SK-N-SH treated with all-trans-retinoic acid at 6 μM for 48 hours (cell line): ENCODE measurements around the gene PRUNE2.

Experiments
- ARNTL ChIP-seq: fragments of 450-650 bp; formaldehyde crosslinking; IDR thresholded peaks from 2 replicates; pipeline ENCODE4 v1.5.0; 2020; ENCODE audit warnings: low read depth, mild to moderate bottlenecking, moderate library complexity, borderline replicate concordance
- GLIS3 ChIP-seq: fragments of 250-450 bp; sonication (Bioruptor Pico); IDR thresholded peaks from 2 replicates; pipeline ENCODE4 v1.5.0; 2020; ENCODE audit warnings: mild to moderate bottlenecking, moderate library complexity
- OSR1 ChIP-seq: fragments of 250-450 bp; sonication (Bioruptor Pico); IDR thresholded peaks from 2 replicates; pipeline ENCODE4 v1.8.0; 2022; ENCODE audit warnings: moderate library complexity, mild to moderate bottlenecking, inconsistent platforms
- PATZ1 ChIP-seq: fragments of 250-450 bp; sonication (Bioruptor Pico); IDR thresholded peaks from 2 replicates; pipeline ENCODE4 v1.8.0; 2020; ENCODE audit warnings: mild to moderate bottlenecking, moderate library complexity, borderline replicate concordance
- POU6F1 ChIP-seq: fragments of 250-450 bp; sonication (Bioruptor Pico); IDR thresholded peaks from 2 replicates; pipeline ENCODE4 v1.8.0; 2021; ENCODE audit warnings: low read depth, mild to moderate bottlenecking, moderate library complexity, borderline replicate concordance
- SNAI2 ChIP-seq: fragments of 250-450 bp; sonication (Bioruptor Pico); IDR thresholded peaks from 2 replicates; pipeline ENCODE4 v1.5.0; 2020; ENCODE audit warnings: mild to moderate bottlenecking, moderate library complexity
- TCF4 ChIP-seq: fragments of 250-450 bp; sonication (Bioruptor Pico); IDR thresholded peaks from 2 replicates; pipeline ENCODE4 v1.8.0; 2021; ENCODE audit warnings: mild to moderate bottlenecking, moderate library complexity, borderline replicate concordance
- ZC3H10 ChIP-seq: fragments of 250-450 bp; sonication (Bioruptor Pico); IDR thresholded peaks from 2 replicates; pipeline ENCODE4 v1.5.1; 2021; ENCODE audit warnings: mild to moderate bottlenecking, moderate library complexity
- ZFP3 ChIP-seq: fragments of 250-450 bp; sonication (Bioruptor Pico); IDR thresholded peaks from 2 replicates; pipeline ENCODE4 v1.5.0; 2020; ENCODE audit warnings: mild to moderate bottlenecking, moderate library complexity
- TF ChIP-seq, protein P1 (sequence below): fragments of 250-450 bp; sonication (Bioruptor Pico); IDR thresholded peaks from 2 replicates; pipeline ENCODE4 v1.5.0; 2020; ENCODE audit warnings: mild to moderate bottlenecking, moderate library complexity

DNA sequence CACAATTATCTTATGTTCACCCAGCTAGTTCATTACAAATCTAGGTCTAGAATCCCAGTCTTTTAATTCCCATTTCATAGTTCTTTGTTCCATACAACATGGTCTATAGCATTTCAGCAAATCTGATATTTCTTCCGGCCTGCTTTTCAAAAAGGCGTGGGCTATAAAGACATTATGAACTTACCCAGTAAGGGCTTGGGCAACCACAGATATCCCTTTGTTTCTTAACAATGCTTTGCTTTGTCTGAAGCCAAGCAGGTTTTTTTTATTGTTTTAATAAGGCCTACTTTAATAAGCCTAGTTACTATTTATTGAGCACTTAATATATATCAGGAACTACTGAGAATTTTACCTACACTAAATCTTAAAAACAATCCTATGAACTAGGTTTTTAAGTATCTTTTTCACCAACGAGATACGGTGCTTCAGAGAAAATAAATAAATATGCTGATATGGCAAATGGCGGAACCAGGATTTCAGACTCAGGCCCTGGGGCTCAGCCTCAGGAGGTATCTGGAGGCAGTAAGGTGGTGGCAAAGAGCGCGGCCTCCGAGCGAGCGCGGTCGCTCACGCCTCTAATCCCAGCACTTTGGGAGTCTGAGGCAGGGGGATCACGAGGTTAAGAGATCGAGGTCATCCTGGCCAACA, 112.0 kb downstream of the PRUNE2 start:
- TF ChIP-seq OSR1 (CRISPR knock-in tag), result no peak
- no peak for TF ChIP-seq ZFP3 (CRISPR knock-in tag)
- TF ChIP-seq, protein P1, sequence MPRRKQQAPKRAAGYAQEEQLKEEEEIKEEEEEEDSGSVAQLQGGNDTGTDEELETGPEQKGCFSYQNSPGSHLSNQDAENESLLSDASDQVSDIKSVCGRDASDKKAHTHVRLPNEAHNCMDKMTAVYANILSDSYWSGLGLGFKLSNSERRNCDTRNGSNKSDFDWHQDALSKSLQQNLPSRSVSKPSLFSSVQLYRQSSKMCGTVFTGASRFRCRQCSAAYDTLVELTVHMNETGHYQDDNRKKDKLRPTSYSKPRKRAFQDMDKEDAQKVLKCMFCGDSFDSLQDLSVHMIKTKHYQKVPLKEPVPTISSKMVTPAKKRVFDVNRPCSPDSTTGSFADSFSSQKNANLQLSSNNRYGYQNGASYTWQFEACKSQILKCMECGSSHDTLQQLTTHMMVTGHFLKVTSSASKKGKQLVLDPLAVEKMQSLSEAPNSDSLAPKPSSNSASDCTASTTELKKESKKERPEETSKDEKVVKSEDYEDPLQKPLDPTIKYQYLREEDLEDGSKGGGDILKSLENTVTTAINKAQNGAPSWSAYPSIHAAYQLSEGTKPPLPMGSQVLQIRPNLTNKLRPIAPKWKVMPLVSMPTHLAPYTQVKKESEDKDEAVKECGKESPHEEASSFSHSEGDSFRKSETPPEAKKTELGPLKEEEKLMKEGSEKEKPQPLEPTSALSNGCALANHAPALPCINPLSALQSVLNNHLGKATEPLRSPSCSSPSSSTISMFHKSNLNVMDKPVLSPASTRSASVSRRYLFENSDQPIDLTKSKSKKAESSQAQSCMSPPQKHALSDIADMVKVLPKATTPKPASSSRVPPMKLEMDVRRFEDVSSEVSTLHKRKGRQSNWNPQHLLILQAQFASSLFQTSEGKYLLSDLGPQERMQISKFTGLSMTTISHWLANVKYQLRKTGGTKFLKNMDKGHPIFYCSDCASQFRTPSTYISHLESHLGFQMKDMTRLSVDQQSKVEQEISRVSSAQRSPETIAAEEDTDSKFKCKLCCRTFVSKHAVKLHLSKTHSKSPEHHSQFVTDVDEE, result no peak
- TF ChIP-seq ARNTL (CRISPR knock-in tag), result no peak
- TF ChIP-seq SNAI2, result no peak
- TF ChIP-seq POU6F1 (CRISPR knock-in tag), result no peak
- no peak for TF ChIP-seq TCF4
- no peak for TF ChIP-seq GLIS3 (CRISPR knock-in tag)
- no peak for TF ChIP-seq ZC3H10 (CRISPR knock-in tag)
- TF ChIP-seq PATZ1 (CRISPR knock-in tag), result no peak
